AG09309 (cell line): ENCODE data around the gene KIAA0232.

Experiments
- DNase-seq: peaks from one replicate; pipeline ENCODE4 v3.0.0-alpha.2; 2010; ENCODE audit warnings: low read depth
- H3K4me3 ChIP-seq: 2 replicates; pipeline ENCODE4 v1.5.1; 2011; ENCODE audit warnings: mild to moderate bottlenecking, low read depth, low read length, moderate library complexity; ENCODE audit not compliant: control insufficient read depth
- TF ChIP-seq, protein P1 (sequence below): IDR thresholded peaks from 2 replicates; pipeline ENCODE4 v1.5.1; 2011; ENCODE audit warnings: mild to moderate bottlenecking, low read depth, low read length, inconsistent platforms; ENCODE audit not compliant: insufficient read depth, control insufficient read depth; ENCODE audit errors: missing control alignments

The KIAA0232 gene

DNA sequence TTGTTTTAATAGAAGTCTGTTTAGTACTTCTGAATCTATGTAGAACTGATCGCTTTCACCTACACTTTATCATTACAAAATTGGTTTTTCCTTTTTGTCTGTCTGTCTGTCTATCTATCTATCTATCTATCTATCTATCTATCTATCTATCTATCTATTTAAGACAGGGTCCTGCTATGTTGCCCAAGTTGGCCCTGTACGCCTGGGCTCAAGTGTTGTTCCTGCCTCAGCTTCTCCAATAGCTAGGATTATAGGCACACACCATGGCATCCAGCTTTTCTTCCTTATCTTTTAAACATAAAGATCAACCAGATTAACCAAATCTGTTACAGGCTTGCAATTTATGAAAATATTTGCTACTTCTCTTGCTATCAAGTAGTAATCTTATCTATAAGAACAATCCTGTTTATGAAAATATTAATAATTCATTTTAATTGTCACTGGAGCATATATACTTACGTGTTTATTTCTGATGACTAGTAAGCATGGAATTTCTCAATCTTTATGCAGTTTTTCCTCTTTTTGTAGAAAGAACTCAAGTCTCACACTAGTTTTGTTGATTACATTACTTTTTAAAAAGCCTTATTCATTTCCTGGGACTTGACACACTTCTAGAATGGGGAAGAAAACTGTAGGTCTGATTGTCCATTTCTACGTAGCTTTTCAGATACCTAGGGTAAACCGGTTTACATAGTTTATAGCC lies 24.5 kb downstream of the KIAA0232 start:
- TF ChIP-seq, protein P1, sequence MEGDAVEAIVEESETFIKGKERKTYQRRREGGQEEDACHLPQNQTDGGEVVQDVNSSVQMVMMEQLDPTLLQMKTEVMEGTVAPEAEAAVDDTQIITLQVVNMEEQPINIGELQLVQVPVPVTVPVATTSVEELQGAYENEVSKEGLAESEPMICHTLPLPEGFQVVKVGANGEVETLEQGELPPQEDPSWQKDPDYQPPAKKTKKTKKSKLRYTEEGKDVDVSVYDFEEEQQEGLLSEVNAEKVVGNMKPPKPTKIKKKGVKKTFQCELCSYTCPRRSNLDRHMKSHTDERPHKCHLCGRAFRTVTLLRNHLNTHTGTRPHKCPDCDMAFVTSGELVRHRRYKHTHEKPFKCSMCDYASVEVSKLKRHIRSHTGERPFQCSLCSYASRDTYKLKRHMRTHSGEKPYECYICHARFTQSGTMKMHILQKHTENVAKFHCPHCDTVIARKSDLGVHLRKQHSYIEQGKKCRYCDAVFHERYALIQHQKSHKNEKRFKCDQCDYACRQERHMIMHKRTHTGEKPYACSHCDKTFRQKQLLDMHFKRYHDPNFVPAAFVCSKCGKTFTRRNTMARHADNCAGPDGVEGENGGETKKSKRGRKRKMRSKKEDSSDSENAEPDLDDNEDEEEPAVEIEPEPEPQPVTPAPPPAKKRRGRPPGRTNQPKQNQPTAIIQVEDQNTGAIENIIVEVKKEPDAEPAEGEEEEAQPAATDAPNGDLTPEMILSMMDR = no peak
- H3K4me3 ChIP-seq = no peak overlapping the region
- DNase-seq = no peak

DNA sequence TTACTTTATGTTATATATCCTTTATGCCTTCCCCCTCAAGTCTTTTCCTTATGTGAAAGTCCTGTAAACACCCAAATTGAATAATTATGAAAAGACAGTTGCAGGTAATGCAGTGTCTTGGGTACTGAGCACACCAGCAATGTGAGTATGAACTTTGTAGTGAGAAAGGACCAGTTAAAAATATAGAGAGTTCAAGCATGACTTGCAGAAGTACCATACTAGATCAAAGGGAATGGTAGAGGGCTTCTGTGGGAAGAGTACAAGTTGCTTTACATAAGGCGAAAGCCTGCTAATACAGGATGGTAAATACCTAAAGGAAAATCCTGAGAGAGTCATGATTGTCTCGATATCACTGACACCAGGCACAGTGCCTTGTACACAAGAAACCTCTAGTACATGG lies 25.7 kb downstream of the KIAA0232 start:
- H3K4me3 ChIP-seq = no peak overlapping the region
- no peak for DNase-seq
- TF ChIP-seq, protein P1 = no peak

DNA sequence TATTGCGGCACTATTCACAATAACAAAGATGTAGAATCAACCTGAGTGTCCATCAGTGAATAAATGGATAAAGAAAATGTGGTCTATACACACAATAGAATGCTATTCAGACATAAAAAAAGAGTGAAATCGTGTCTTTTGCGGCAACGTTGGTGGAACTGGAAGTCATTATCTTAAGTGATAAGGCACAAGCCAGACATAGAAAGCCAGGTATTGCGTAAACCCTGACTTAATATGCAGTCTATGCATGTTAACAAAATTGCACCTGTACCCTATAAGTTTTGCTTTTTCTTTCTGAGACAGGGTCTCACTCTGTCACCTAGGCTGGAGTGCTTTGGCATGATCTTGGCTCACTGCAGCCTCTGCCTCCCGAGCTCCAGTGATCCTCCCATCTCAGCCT lies 28.6 kb downstream of the KIAA0232 start:
- no peak for DNase-seq
- no peak overlapping the region for H3K4me3 ChIP-seq
- TF ChIP-seq, protein P1 = no peak

DNA sequence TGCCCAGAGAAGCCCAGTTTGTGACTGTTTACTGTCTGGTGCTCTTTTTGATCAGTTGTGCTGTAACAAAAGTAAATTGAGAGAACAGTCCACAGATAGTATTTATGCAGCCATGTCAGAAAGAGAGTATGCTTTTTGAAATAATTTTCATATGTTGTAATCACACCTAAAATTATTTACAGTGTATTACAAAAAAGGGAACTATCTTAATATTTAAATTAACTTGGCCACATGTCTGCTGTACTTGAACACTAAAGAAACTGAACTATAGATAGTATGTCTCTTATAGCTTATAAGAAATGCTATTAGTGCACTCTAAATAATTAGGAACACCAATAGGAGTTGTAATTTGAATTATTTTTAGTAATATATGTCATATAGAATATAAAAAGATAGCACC lies 30.2 kb downstream of the KIAA0232 start:
- no peak for DNase-seq
- TF ChIP-seq, protein P1 = no peak
- no peak overlapping the region for H3K4me3 ChIP-seq

DNA sequence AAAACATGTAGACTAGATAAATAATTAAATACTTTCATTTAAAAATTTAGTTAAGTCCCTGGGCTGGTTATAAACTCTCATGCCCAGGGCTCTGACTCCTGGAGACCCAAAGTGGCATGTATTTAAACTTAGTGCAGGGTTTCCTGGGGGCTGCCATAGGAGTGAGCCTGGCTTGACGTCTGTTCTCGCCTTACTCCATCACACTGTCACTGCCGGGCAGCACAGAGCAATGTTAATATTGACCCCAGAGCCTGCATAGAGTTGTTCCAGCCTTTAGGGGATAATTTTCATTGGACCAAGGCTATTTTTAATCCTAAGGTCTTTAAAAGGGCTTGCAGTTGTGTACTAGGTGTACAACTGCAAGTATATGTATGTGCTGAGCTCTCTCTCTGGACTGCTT lies 31.2 kb downstream of the KIAA0232 start:
- DNase-seq = no peak
- H3K4me3 ChIP-seq = no peak overlapping the region
- TF ChIP-seq, protein P1 = no peak

- TF ChIP-seq, protein P1 = no peak
- no peak for DNase-seq
- no peak overlapping the region for H3K4me3 ChIP-seq
These were observed 32.7 kb downstream of the KIAA0232 start for GRCh38 chr4:6815029-6815836.
